ENCODE results near the gene C1orf105.

GRCh38 chr1:172517545-172517944, 97.1 kb downstream of the C1orf105 start:
- TF ChIP-seq CTCF (optimal IDR thresholded peaks at IDR 0.05 in 1 of 3, IDR thresholded peaks at IDR 0.05 in 1 of 3, conservative IDR thresholded peaks at IDR 0.05 in 1 of 3; ENCODE audit: extremely low read depth in 1 of 3, insufficient read depth in 2 of 3, low read length in 3 of 3) (no peak), EZH2 (IDR thresholded peaks at IDR 0.05; ENCODE audit: low read length) (no peak)

Measured in keratinocyte (primary cell).